K562 (cell line): ENCODE data around the gene ZNF563. TPM values are rescaled to one million over a fixed set of nuclear protein-coding genes. Genes with fewer than 3 reads are reported as not detected.

ENCODE experiments used
- ATAC-seq: fragments of 200-7000 bp; cut with Tn5 transposase; 3 replicates; pipeline ENCODE4 v1.9.1; 2020; ENCODE audit warnings: moderate library complexity
- BruUV-seq: library from RNA; stranded (reverse); fragments of 400-500 nt; replicated peaks from 2 replicates; lab custom pipeline; 2021; lab: Mats Ljungman, UMichigan
- CTCF ChIA-PET: fragments of 300-600 bp; formaldehyde crosslinking; extraction: SDS; loops from one replicate; lab custom pipeline; 2021; ENCODE audit warnings: low intra/inter-chr PET ratio; lab: Yijun Ruan, JAX
- POLR2A ChIA-PET: fragments of 300-600, 350-650 bp; sonication (Branson Sonifier 250); formaldehyde crosslinking; extraction: SDS; loops from one replicate; lab custom pipeline; 2021; ENCODE audit warnings: antibody characterized with exemption, inconsistent platforms; lab: Yijun Ruan, JAX
- DNase-seq, 4 experiments: peaks; one replicate each; pipeline versions ENCODE4 v3.0.0 to v3.0.0-alpha.2; 2011 to 2018; ENCODE audit warnings: low spot score in 3 of 4, mixed read lengths in 3 of 4; ENCODE audit errors: extremely low read depth in 1 of 4
- FAIRE-seq: peaks from 2 replicates; lab custom pipeline; 2011; peaks lifted over from hg19 to GRCh38; lab: Jason Lieb, UNC
- H2AFZ ChIP-seq: 2 replicates; pipeline ENCODE4 v1.6.0; 2011; ENCODE audit warnings: low read depth, low read length, control low read depth, inconsistent platforms
- H3K27ac ChIP-seq: fragments of 200-600 bp; 3 replicates; pipeline ENCODE4 v1.8.0; 2011; ENCODE audit warnings: low read depth, mild to moderate bottlenecking, control low read depth, inconsistent platforms, low read length, moderate library complexity, mixed read lengths; ENCODE audit errors: extremely low read depth
- H3K27me3 ChIP-seq, 2 experiments: fragments of 300-600 bp in 1 of 2; 2 replicates in 1 of 2; 3 replicates in 1 of 2; pipeline versions ENCODE4 v1.6.0 to v1.8.0; 2011; ENCODE audit warnings: inconsistent platforms in 2 of 2, low read length in 2 of 2, mild to moderate bottlenecking in 1 of 2, mixed read lengths in 1 of 2, moderate library complexity in 1 of 2; ENCODE audit not compliant: control insufficient read depth in 2 of 2, insufficient read depth in 2 of 2
- H3K36me3 ChIP-seq: fragments of 300-600 bp; 3 replicates; pipeline ENCODE4 v1.8.0; 2011; ENCODE audit warnings: mild to moderate bottlenecking, low read length, inconsistent platforms; ENCODE audit not compliant: control insufficient read depth, insufficient read depth
- H3K4me1 ChIP-seq, 2 experiments: fragments of 200-600 bp in 1 of 2; replicated peaks in 1 of 2; 2 replicates in 1 of 2; 3 replicates in 1 of 2; pipeline versions ENCODE4 v1.5.1 to v1.8.0; 2011; ENCODE audit warnings: inconsistent platforms in 2 of 2, low read length in 2 of 2, mild to moderate bottlenecking in 1 of 2, mixed read lengths in 1 of 2, moderate library complexity in 1 of 2; ENCODE audit not compliant: control insufficient read depth in 2 of 2, insufficient read depth in 2 of 2
- H3K4me2 ChIP-seq: 2 replicates; pipeline ENCODE4 v1.6.1; 2011; ENCODE audit warnings: low read length, control low read depth, inconsistent platforms, mixed read lengths; ENCODE audit not compliant: insufficient read depth
- H3K4me3 ChIP-seq: fragments of 200-600 bp; sonication (generic), shearing (Covaris generic); 2 replicates; pipeline ENCODE4 v1.5.1; 2016; ENCODE audit warnings: control low read depth, inconsistent platforms
- H3K79me2 ChIP-seq: fragments of 200-600 bp; 3 replicates; pipeline ENCODE4 v1.8.0; 2011; ENCODE audit warnings: low read length, inconsistent platforms; ENCODE audit not compliant: control insufficient read depth, insufficient read depth
- H3K9ac ChIP-seq, 2 experiments: 2 replicates each; pipeline versions ENCODE4 v1.6.0 to v1.6.1; 2011; ENCODE audit warnings: low read depth in 2 of 2, low read length in 2 of 2, control low read depth in 1 of 2, inconsistent platforms in 1 of 2, mild to moderate bottlenecking in 1 of 2, mixed read lengths in 1 of 2; ENCODE audit not compliant: insufficient read depth in 1 of 2
- H3K9me1 ChIP-seq: one replicate; pipeline ENCODE4 v1.6.0; 2011; ENCODE audit warnings: inconsistent platforms, mild to moderate bottlenecking, low read length, moderate library complexity; ENCODE audit not compliant: control insufficient read depth, insufficient read depth
- H3K9me3 ChIP-seq: replicated peaks from 2 replicates; pipeline ENCODE4 v1.5.1; 2011; ENCODE audit warnings: low read depth, low read length, inconsistent platforms; ENCODE audit not compliant: control insufficient read depth, insufficient read depth
- H4K20me1 ChIP-seq: replicated peaks from 2 replicates; pipeline ENCODE4 v1.6.1; 2011; ENCODE audit warnings: low read length, inconsistent platforms, mixed read lengths; ENCODE audit not compliant: control insufficient read depth, insufficient read depth
- PML ChIP-seq: IDR thresholded peaks from 2 replicates; pipeline ENCODE4 v1.6.1; 2012; ENCODE audit warnings: low read length, inconsistent platforms
- RCOR1 ChIP-seq, 2 experiments: IDR thresholded peaks; 2 replicates each; pipeline ENCODE4 v1.6.1; 2012; ENCODE audit warnings: low read depth in 2 of 2, low read length in 2 of 2, borderline replicate concordance in 1 of 2, improper control_type of control experiment in 1 of 2
- XRCC3 ChIP-seq: fragments of 450-650 bp; IDR thresholded peaks from 2 replicates; pipeline ENCODE4 v1.6.1; 2017; ENCODE audit warnings: mild to moderate bottlenecking, moderate library complexity
- ZNF696 ChIP-seq: fragments of 250-450 bp; sonication (Bioruptor Pico); conservative IDR thresholded peaks from 2 replicates; pipeline ENCODE4 v1.4.0; 2020; ENCODE audit warnings: mild to moderate bottlenecking, moderate library complexity
- WGBS: fragments of 100-300 bp; shearing (Covaris generic); methylation state at CpG from one replicate; pipeline ENCODE4 v1.1.6; 2016; ENCODE audit warnings: low coverage, mixed read lengths; ENCODE audit not compliant: insufficient coverage; ENCODE audit errors: missing lambda C conversion rate; 5-methylcytosine and 5-hydroxymethylcytosine counted together
- in situ Hi-C: fragments of 300-500 bp; cut with MboI; formaldehyde crosslinking; loops from 4 replicates; pipeline ENCODE4 v1.15.0; 2018; ENCODE audit warnings: inconsistent platforms, mixed read lengths
- intact Hi-C: fragments of 100-400 bp; cut with micrococcal nuclease; formaldehyde crosslinking; loops from 2 replicates; pipeline ENCODE4 v1.14.2; 2022
- polyA plus RNA-seq, 8 experiments: library from polyadenylated mRNA; depleted of rRNA in 4 of 8; stranded (reverse) in 5 of 8; unstranded in 3 of 8; fragments of >200 nt; fragmentation: Nextera tagmentation in 2 of 8; fragmentation: Illumina TruSeq in 1 of 8; extraction: Ambion mirVana in 2 of 8; extraction: Trizol in 1 of 8; gene quantifications; 2 replicates each; pipeline versions ENCODE4 v1.2.1 to v1.2.3, GENCODE V29; 2011 to 2014; ENCODE audit warnings: inconsistent platforms in 1 of 8, missing spikeins in 1 of 8
- total RNA-seq, 7 experiments: library from RNA; depleted of rRNA in 6 of 7; stranded (reverse); fragments of >200 nt in 6 of 7; fragmentation: Illumina TruSeq in 2 of 7; extraction: Trizol in 2 of 7; gene quantifications; 2 replicates each; pipeline versions ENCODE4 v1.2.1 to v1.2.3, GENCODE V29; 2011 to 2021; ENCODE audit warnings: low replicate concordance in 1 of 7
- TF ChIP-seq, protein P1 (sequence below), 2 experiments: fragments of 450-650 bp in 1 of 2; sonication (generic) in 1 of 2; formaldehyde crosslinking in 1 of 2; IDR thresholded peaks; 2 replicates each; pipeline versions ENCODE4 v1.7.1 to v1.9.0; 2016 to 2022; ENCODE audit warnings: inconsistent platforms in 1 of 2, mild to moderate bottlenecking in 1 of 2, missing genetic modification reagents in 1 of 2
- TF ChIP-seq, protein P2 (sequence below): fragments of 450-650 bp; IDR thresholded peaks from 2 replicates; pipeline ENCODE4 v1.6.1; 2017; ENCODE audit warnings: antibody characterized with exemption, mild to moderate bottlenecking

Gene ZNF563
- total and polyA plus RNA-seq, 9 of the 15 experiments (the other 6 are each of a cell fraction or from before 2014, with no cell fraction given) = 0.37 to 2.9 (median 0.74) TPM

DNA sequence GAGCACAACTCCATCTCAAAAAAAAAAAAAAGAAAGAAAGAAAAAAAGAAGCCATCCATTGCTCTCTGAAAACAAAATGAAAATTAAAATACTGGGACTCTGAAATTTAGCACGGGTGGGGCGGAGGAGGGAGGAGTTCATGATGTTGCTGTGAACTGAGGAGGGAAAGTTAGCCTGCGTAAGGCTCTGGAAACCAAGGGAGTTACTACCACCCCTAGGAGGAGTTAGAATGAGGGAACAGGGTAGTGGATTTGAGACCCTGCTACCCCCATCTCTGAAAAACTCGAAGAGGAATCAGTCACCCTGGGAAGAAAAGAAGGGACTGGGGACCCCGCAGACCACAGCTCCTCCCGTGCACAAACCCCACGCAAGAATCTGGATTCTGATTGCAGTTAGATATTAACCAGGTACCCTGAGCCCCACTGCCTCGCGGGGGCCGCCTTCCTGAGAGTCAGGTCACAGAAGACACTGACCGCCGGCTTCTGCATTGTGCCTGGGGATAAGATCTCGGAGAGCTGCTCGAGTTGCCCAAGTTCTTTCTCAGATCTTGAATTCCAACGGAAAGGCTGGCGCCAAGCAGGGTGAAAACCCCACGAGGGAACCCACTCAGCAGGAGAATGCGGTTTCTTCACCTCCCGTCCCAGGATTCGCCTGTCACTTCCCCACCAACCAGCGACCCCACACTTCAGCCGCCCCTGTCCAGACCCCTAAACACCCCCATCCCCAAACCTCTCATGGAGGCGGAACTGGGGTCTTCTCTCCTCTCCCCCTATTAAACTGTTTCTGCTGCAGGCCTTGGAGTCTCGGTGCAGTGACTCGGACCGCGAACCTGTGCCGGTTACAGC is 31.2 kb upstream of the ZNF563 start:
- Histone ChIP-seq H3K9ac (peak overlapping the region; percentile 86 to 97), H3K36me3 (no peaks in the 10 kb centered on the region), H3K4me1 (peaks cover 3 to 16% of the 10 kb centered on the region in 2 experiments; a peak in 4 of 5 replicates), H4K20me1 (no peaks in the 10 kb centered on the region), H3K79me2 (peaks cover 8% of the 10 kb centered on the region; the same call in 1 of the 3 replicates), H2AFZ (peak overlapping the region; percentile 96), H3K27ac (peak overlapping the region; percentile 84), H3K27me3 (no peaks in the 10 kb centered on the region; a peak in 1 of 5 replicates), H3K9me3 (no peaks in the 10 kb centered on the region), H3K9me1 (no peaks in the 10 kb centered on the region), H3K4me3 (peak overlapping the region; percentile 84), H3K4me2 (peak overlapping the region; percentile 79)
- FAIRE-seq = peak; percentile 72
- no TSS peak for BruUV-seq
- POLR2A ChIA-PET = interaction anchor here (0.5 to 1.8 kb wide), 12 partner anchors 8 to 503 kb away, joined by 3 to 7 read pairs (median 3); partner anchors contain the start of genes ZNF563 and ZNF799
- intact Hi-C loops = loop anchor here (2.0 kb wide), 1 partner anchor 70 kb away; the partner anchor contains the start of gene ZNF44
- ATAC-seq = peak; percentile 41
- in situ Hi-C loops = no loop called here
- CTCF ChIA-PET = no interaction called here
- WGBS = 3% methylated on average over 26 of the region's 28 CpGs
- DNase-seq = peak; percentile 25 to 56 (median 35)
- TF ChIP-seq, protein P1, sequence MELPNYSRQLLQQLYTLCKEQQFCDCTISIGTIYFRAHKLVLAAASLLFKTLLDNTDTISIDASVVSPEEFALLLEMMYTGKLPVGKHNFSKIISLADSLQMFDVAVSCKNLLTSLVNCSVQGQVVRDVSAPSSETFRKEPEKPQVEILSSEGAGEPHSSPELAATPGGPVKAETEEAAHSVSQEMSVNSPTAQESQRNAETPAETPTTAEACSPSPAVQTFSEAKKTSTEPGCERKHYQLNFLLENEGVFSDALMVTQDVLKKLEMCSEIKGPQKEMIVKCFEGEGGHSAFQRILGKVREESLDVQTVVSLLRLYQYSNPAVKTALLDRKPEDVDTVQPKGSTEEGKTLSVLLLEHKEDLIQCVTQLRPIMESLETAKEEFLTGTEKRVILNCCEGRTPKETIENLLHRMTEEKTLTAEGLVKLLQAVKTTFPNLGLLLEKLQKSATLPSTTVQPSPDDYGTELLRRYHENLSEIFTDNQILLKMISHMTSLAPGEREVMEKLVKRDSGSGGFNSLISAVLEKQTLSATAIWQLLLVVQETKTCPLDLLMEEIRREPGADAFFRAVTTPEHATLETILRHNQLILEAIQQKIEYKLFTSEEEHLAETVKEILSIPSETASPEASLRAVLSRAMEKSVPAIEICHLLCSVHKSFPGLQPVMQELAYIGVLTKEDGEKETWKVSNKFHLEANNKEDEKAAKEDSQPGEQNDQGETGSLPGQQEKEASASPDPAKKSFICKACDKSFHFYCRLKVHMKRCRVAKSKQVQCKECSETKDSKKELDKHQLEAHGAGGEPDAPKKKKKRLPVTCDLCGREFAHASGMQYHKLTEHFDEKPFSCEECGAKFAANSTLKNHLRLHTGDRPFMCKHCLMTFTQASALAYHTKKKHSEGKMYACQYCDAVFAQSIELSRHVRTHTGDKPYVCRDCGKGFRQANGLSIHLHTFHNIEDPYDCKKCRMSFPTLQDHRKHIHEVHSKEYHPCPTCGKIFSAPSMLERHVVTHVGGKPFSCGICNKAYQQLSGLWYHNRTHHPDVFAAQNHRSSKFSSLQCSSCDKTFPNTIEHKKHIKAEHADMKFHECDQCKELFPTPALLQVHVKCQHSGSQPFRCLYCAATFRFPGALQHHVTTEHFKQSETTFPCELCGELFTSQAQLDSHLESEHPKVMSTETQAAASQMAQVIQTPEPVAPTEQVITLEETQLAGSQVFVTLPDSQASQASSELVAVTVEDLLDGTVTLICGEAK (IDR thresholded peaks at IDR 0.05) = 0 out of 2 replicates have a peak, but pooled peaks have one; percentile 19
- TF ChIP-seq, protein P1 (CRISPR knock-in tag; IDR thresholded peaks at IDR 0.05) = no peak
- TF ChIP-seq RCOR1 (IDR thresholded peaks at IDR 0.05; ENCODE audit: borderline replicate concordance in 1 of 2, low read depth in 2 of 2, low read length in 2 of 2) (no peak), XRCC3 (no peak), PML (no peak), ZNF696 (CRISPR knock-in tag) (no peak)
- TF ChIP-seq, protein P2, sequence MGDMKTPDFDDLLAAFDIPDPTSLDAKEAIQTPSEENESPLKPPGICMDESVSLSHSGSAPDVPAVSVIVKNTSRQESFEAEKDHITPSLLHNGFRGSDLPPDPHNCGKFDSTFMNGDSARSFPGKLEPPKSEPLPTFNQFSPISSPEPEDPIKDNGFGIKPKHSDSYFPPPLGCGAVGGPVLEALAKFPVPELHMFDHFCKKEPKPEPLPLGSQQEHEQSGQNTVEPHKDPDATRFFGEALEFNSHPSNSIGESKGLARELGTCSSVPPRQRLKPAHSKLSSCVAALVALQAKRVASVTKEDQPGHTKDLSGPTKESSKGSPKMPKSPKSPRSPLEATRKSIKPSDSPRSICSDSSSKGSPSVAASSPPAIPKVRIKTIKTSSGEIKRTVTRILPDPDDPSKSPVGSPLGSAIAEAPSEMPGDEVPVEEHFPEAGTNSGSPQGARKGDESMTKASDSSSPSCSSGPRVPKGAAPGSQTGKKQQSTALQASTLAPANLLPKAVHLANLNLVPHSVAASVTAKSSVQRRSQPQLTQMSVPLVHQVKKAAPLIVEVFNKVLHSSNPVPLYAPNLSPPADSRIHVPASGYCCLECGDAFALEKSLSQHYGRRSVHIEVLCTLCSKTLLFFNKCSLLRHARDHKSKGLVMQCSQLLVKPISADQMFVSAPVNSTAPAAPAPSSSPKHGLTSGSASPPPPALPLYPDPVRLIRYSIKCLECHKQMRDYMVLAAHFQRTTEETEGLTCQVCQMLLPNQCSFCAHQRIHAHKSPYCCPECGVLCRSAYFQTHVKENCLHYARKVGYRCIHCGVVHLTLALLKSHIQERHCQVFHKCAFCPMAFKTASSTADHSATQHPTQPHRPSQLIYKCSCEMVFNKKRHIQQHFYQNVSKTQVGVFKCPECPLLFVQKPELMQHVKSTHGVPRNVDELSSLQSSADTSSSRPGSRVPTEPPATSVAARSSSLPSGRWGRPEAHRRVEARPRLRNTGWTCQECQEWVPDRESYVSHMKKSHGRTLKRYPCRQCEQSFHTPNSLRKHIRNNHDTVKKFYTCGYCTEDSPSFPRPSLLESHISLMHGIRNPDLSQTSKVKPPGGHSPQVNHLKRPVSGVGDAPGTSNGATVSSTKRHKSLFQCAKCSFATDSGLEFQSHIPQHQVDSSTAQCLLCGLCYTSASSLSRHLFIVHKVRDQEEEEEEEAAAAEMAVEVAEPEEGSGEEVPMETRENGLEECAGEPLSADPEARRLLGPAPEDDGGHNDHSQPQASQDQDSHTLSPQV = no peak
